Ovary (tissue), 3 donors: Measurements from ENCODE around the gene NCR3LG1.

ENCODE experiments used
- EP300 ChIP-seq: sonication (generic); formaldehyde crosslinking; IDR thresholded peaks from one replicate; pipeline ENCODE4 v1.6.1; 2017; ENCODE audit warnings: antibody characterized with exemption
- TF ChIP-seq, protein P1 (sequence below), 3 donors: fragments of 450-650 bp in 2 of 3; fragments of 200-600 bp in 1 of 3; IDR thresholded peaks; one replicate each; pipeline versions ENCODE4 v1.5.1 to v1.8.0; 2016 to 2022; ENCODE audit warnings: antibody characterized with exemption in 3 of 3, mild to moderate bottlenecking in 1 of 3
- donor health status: DM: no; HTN: no; CAD: no.

DNA sequence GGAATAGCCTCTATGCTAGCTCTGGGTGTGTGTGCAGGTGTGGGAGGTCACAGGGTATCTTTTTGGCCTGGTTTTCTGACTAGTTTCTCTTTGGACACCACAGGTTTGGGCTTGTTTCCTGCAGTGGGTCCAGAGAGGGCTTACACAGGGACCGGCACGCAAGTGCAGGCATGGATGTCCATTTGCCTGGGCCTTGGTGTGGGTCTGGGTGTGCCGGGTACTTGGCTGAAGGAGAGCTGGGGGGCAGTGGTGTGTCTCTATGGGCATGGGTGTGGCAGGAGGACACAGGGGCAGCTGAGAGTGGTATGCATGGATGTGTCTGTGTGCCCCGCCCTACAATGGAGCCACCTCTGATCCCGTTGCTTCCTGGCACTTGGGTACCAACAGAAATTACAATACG is 44.4 kb downstream of the NCR3LG1 start:
- TF ChIP-seq, protein P1, sequence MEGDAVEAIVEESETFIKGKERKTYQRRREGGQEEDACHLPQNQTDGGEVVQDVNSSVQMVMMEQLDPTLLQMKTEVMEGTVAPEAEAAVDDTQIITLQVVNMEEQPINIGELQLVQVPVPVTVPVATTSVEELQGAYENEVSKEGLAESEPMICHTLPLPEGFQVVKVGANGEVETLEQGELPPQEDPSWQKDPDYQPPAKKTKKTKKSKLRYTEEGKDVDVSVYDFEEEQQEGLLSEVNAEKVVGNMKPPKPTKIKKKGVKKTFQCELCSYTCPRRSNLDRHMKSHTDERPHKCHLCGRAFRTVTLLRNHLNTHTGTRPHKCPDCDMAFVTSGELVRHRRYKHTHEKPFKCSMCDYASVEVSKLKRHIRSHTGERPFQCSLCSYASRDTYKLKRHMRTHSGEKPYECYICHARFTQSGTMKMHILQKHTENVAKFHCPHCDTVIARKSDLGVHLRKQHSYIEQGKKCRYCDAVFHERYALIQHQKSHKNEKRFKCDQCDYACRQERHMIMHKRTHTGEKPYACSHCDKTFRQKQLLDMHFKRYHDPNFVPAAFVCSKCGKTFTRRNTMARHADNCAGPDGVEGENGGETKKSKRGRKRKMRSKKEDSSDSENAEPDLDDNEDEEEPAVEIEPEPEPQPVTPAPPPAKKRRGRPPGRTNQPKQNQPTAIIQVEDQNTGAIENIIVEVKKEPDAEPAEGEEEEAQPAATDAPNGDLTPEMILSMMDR (IDR thresholded peaks at IDR 0.05), result no peak
- no peak for TF ChIP-seq EP300
